Raji (cell line): ENCODE measurements around the gene ZIC2.

ENCODE experiments used
- POLR2A ChIP-seq: IDR thresholded peaks from 2 replicates; pipeline ENCODE4 v1.6.1; 2011; ENCODE audit warnings: low read depth, low read length, control low read depth; ENCODE audit not compliant: insufficient read depth

Gene ZIC2

DNA sequence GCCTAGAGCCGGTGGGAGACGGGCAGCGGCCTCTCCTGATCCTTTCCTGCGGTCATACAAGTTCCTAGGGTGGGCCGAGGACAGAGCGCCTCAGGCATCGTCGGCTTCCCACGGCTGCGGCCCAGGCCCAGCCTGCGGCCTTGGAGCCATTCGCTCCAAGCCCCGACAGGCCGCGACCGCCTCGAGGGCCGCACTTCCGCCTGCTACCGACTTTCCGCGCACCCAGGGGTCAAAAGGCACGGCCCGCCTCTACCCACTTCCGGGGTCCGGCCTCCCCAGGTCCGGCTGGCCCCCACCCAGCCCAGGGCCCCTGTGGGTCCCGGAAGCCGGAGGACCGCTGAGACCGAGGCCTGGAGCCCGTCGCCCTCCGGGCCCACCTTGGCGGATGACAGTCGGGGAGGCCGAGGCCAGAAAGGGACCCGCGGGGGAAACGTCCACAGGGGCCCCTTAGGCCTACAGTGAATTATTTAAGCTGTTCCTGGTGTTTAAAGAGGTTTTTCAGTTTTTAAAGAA lies 16.2 kb downstream of the ZIC2 start:
- no peak for TF ChIP-seq POLR2A

GRCh38 chr13:99998261-99998660 lies 16.7 kb downstream of the ZIC2 start:
- no peak for TF ChIP-seq POLR2A

DNA sequence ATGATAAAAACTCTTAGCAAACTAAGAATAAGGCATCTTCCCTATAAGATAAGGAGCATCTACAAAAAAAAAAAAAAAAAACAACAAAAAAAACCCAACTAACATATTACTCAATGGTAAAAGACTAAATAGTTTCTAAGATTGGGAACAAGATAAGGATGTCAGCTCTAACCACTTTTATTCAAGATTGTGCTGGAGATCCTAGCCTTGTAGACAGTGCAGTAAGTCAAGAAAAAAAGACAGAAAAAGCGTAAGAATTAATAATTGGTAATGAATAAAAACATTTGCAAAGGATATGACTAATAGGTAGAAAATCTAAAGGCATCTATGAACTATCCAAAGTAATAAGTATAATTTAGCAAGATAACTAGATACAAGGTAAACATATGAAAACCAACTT lies 33.0 kb downstream of the ZIC2 start:
- TF ChIP-seq POLR2A: no peak

- no peak for TF ChIP-seq POLR2A
Observed at GRCh38 chr13:100019780-100020356, 38.3 kb downstream of the ZIC2 start.

DNA sequence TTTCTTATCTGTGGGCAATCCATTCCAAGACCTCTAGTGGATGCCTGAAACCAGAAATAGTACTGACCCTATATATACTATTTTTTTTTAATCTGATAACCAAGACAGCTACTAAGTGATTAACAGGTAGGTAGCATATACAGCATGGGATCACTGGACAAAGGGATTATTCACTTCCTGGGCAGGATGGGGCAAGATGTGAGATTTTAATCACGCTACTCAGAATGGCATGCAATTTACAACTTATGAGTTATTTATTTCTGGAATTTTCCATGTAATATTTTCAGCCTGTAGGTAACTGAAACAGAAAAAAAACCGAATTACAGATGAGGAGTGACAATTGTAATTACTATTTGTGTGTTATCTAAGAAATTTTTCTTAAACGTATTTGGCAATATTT lies 41.2 kb downstream of the ZIC2 start:
- no peak for TF ChIP-seq POLR2A

DNA sequence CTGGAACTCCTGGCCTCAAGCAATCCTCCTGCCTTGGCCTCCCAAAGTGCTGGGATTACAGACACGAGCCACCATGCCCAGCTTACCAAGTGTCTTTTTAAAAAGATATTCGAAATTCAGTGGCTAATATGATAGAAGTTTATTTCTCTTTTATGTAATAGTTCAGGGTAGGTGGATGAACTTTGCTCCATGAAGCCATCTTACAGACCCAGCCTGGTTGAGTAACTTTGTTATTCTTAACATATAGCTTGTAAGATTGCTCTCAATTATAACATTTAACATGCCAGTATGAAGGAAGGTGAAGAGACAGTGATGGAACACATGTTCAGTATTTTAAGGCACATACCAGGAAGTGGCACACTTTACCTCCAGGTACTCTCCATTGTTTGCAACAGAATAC lies 42.4 kb downstream of the ZIC2 start:
- TF ChIP-seq POLR2A: no peak

DNA sequence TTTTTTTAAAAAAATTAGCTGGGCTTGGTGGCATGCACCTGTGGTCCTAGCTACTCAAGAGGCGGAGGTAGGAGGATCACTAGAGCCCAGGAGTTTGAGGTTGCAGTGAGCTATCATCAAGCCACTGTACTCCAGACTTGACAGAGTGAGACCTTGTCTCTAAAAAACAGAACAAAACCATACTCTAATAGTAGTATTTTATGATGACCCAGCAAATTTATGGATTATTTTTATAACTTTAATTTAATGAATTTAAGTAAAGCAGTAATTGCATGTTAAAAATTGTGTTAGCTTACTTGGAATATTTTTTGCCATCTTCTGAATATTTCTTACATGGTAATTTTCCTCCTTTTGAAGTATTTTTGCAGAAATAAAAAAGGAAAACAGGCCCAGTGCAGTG lies 48.3 kb downstream of the ZIC2 start:
- no peak for TF ChIP-seq POLR2A

GRCh38 chr13:100035936-100036335 lies 54.4 kb downstream of the ZIC2 start:
- no peak for TF ChIP-seq POLR2A
